Activated CD8-positive, alpha-beta memory T cell treated with anti-CD3 and anti-CD28 coated beads for 24 hours (primary cell): ENCODE results near the gene AKNAD1.
A peak's percentile ranks its signal among the peaks of the same experiment; 100 is the strongest.
"Not testable (repeated sequence)": the region's sequence is repeated elsewhere in the genome, so short reads cannot be mapped to it uniquely, and the experiment has no call there.

Experiments used
- DNase-seq: peaks from one replicate; pipeline ENCODE4 v3.0.0-alpha.2; 2020

The AKNAD1 gene

GRCh38 chr1:108829498-108829916, 27.4 kb downstream of the AKNAD1 start:
- DNase-seq, result no peak

- DNase-seq, result peak; percentile 86
Observed at GRCh38 chr1:108828074-108828961, 28.6 kb downstream of the AKNAD1 start.

GRCh38 chr1:108826081-108826635, 30.7 kb downstream of the AKNAD1 start:
- DNase-seq, result no peak

GRCh38 chr1:108824051-108824450, 32.8 kb downstream of the AKNAD1 start:
- no peak for DNase-seq

- DNase-seq, result no peak
Observed at GRCh38 chr1:108823632-108824031, 33.3 kb downstream of the AKNAD1 start.

GRCh38 chr1:108819878-108820277, 37.0 kb downstream of the AKNAD1 start:
- DNase-seq, result no peak

GRCh38 chr1:108817811-108818210, 39.1 kb downstream of the AKNAD1 start:
- DNase-seq, result no peak

- DNase-seq, result no peak
Observed at GRCh38 chr1:108817016-108817415, 39.9 kb downstream of the AKNAD1 start.

- no peak for DNase-seq
Observed at GRCh38 chr1:108816049-108816893, 40.6 kb downstream of the AKNAD1 start.

- no peak for DNase-seq
Observed at GRCh38 chr1:108815566-108815965, 41.3 kb downstream of the AKNAD1 start.

- no peak for DNase-seq
Observed at GRCh38 chr1:108814343-108815125, 42.4 kb downstream of the AKNAD1 start.

GRCh38 chr1:108813326-108813725, 43.6 kb downstream of the AKNAD1 start:
- no peak for DNase-seq

- DNase-seq, result no peak
Observed at GRCh38 chr1:108811611-108812010, 45.3 kb downstream of the AKNAD1 start.

GRCh38 chr1:108808438-108808837, 48.5 kb downstream of the AKNAD1 start:
- DNase-seq, result no peak

GRCh38 chr1:108803548-108803947, 53.3 kb downstream of the AKNAD1 start:
- DNase-seq, result no peak

- DNase-seq, result no peak
Observed at GRCh38 chr1:108801101-108801500, 55.8 kb downstream of the AKNAD1 start.

GRCh38 chr1:108799001-108799400, 57.9 kb downstream of the AKNAD1 start:
- DNase-seq, result no peak

GRCh38 chr1:108792420-108792819, 64.5 kb downstream of the AKNAD1 start:
- DNase-seq, result no peak

GRCh38 chr1:108791790-108792189, 65.1 kb downstream of the AKNAD1 start:
- no peak for DNase-seq

GRCh38 chr1:108785880-108786279, 71.0 kb downstream of the AKNAD1 start:
- DNase-seq, result no peak

GRCh38 chr1:108785264-108785663, 71.6 kb downstream of the AKNAD1 start:
- DNase-seq, result no peak

GRCh38 chr1:108781575-108781944, 75.3 kb downstream of the AKNAD1 start:
- DNase-seq, result not testable (repeated sequence)
